HG03342 (cell line): Measurements from ENCODE around the gene C17orf75.
"Not testable (repeated sequence)": the region's sequence is repeated elsewhere in the genome, so short reads cannot be mapped to it uniquely, and the experiment has no call there.

ENCODE experiments used
- ATAC-seq: cut with Tn5 transposase; IDR thresholded peaks from one replicate; pipeline ENCODE4 v1.9.1; 2021; ENCODE audit warnings: mild to moderate bottlenecking, moderate library complexity; ENCODE audit not compliant: unreplicated experiment

Gene C17orf75

DNA sequence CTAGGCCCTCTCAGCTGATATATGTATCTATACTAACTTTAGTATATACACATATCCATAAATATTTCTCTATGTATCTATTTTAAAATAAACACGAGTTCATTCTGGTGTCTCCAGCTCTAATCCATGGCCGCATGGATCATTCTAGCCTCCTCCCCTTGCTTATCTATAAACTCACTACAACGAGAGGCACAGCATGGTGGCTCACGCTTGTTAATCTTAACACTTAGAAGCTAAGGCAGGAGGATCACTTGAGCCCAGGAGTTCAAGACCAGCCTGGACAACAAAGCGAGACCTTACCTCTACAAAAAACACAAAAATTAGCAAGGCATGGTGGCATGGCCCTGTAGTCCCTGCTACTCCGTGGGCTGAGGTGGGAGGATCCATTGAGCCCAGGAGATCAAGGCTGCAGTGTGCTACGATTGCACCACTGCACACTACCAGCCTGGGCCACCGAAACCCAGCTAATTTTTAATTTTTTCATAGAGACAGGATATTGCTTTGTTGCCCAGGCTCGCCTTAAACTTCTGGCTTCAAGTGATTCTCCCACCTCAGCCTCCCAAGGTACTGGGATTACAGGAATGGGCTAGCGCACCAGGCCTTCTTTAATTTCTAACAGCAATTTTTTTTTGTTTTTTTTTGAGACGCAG, 4.1 kb upstream of the C17orf75 start:
- ATAC-seq, result no peak

DNA sequence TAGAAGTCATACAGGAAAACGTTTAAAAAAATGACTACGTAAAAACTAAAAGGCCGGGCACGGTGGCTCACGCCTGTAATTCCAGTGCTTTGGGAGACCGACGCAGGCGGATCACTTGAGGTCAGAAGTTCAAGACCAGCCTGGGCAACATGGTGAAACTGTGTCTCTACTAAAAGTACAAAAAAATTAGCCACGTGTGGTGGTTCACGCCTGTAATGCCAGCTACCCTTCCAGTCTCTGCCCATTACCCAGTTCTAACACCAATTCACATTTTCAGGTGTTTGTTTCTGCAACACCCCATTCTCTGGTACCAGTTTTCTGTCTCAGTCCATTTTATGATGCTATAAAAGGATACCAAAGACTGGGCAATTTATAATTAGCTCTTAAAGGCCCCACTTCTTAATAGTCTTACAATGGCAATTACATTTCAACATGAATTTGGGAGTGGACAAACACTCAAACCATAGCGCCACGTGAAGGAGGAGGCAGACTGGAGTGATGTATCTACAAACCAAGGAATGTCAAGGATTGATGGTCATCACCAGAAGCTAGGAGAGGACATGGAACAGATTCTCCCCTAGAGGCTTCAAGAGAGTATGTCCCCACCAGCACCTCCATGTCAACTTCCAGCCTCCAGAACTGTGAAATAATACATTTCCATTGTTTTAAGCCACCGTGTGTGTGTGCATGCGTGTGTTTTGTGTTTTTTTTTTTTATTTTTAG, 791 bp upstream of the C17orf75 start:
- no peak for ATAC-seq

DNA sequence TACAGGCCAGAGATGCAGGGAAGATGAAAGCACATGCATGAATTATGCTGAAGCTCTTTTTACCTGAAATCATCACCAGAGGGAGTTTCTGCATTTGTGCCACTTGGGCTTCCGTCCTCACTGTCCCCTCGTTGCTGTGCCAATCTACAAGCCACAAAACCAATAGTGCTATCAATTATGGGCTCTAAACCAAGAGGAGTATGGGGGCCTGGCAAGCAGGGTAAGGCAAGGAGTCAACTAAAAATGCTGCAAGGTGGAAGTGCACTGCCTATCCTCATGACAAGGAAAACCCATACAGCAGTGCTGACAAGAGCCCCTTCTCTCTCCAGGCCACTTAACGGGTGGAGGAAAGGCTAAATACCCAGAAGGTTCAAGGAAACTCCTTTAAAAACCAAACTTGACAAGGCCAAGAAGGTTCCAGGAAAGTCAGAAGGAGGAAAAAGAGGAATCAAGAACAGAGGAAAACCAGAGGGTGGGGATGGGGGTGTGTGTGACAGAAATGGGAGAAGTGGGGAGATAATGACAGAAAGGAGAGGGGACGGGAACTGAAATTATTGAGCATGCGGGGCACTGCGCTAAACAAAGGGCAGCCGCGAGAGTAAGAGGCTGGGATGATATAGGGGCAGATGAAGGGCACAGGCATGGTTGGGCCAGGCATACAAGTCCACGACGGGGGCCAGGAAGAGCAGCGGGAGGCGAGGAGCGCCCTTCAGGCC, 674 bp downstream of the C17orf75 start:
- no peak for ATAC-seq

DNA sequence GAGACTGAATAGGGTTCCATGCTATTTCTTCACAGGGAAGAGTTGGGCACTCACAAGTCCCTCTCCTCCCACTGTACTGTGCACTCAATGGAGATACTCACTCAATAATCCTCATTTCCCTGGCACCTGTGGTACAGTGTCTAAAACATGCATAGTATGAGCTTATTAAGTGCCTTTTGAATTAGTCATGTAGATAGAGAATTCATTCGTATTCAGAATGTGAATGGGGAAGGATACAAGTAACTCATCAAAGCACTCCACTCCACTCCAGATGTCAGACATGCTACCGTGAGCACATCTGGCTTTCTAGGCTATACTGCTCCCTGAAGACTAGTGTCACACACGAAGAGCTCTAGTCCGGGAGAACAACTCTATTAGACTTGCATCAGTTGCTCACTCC, 6.3 kb downstream of the C17orf75 start:
- no peak for ATAC-seq

DNA sequence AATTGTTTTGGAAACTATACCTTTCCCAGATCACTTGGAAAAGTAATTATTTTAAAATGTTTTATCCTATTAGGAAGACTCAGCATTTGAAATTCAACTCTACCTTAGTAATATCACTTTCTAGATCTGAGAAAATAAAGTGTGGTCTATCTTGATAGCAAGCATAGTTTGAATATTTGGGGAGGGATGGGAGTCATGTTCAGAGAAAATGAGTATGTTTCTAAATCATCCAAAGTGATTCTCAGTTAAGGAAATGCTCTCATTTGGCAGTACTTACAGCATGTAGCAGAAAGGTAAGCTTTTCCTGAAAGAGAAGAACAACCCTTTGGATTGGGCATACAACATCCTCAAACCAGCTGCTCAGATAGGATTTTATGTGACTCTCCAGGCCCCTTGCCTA, 6.9 kb downstream of the C17orf75 start:
- ATAC-seq, result no peak

DNA sequence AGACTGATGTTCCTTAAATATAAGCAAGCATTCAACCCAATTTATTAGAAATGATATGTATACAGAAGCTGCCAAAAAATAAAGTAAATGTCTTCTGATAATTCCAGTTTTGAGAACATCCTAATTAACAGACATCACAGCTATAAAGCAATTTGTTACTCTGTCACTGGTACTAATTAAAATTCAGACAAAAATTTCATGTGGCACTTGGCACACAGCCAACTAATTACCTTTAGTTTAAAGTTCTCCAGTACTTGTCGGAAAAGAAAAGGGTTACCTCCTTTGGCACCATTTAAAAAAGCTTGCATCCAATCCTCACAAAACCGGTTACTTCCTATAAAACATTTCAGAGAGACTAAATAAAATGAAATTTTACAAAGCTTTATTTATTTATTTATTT, 8.8 kb downstream of the C17orf75 start:
- no peak for ATAC-seq

DNA sequence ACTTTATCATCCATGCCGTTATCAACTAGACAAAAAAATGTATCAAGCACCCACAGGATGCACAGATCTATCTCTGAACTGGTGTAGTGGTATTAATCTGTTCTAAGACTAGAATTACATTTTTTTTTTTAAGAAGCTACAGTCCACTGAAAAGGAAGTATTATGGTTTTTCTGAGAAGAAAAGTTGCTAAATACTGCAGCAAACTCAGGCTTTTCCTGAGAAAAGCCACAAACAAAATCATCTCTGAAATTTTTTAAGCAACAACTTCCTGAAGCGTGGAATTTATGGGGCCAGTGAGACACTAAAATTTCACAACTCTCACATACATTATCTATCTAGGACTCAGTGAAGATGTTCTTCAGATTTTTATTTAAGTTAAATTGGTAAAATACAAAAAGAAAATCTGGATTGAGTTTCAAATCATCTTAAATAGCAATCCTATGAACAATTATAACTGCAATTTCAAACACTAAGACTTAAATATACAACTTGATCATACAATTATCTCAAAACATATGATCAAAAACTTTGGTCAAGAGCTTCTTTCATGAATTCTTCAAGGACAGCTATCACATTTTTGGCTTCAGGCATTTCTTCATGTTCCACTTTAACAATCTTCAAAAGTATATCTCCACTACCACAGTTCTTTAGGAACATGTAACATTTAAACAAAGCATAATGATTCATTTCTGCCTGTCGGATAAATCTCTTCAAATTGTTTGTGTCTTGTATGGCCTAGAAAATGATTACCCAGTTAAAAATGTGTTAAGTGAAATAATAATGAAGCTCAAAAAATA, 10.5 kb downstream of the C17orf75 start:
- ATAC-seq, result no peak

DNA sequence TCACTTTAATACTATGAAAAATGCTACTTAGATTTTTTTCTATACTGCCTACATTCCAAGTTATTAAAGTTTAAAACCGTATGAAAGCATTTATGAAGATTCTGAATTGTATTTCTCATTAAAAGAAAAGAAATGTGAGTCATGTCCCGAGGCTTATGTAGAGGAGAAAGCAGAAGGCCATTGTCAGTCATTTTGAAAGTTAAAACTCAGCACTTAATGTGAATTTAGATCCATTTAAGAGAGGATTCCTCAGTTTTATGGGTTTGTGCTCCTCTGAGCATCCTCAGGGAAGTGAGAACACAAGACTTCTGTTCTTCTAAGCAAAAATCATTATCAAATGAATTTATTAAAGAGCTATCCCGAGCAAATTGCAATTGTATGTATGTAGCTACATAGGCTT, 11.8 kb downstream of the C17orf75 start:
- ATAC-seq, result no peak

DNA sequence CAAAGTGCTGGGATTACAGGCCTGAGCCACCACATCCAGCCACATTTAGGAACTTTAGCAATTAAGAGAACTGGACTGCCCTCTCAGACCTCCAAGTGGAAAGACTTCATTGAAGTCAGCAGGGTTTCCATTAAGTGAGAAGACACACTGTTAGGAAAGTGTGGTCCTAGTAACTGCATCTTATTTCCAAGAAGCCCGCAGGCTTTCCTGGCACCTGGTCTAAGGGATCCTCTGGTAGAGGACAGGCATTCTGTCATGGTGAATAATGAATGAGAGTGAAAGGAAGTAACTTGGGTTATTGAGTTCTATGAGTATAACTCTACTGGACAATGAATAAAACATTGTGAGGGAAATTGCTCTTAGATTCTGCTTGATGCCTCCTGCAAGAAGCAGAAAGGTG, 14.1 kb downstream of the C17orf75 start:
- ATAC-seq, result no peak

DNA sequence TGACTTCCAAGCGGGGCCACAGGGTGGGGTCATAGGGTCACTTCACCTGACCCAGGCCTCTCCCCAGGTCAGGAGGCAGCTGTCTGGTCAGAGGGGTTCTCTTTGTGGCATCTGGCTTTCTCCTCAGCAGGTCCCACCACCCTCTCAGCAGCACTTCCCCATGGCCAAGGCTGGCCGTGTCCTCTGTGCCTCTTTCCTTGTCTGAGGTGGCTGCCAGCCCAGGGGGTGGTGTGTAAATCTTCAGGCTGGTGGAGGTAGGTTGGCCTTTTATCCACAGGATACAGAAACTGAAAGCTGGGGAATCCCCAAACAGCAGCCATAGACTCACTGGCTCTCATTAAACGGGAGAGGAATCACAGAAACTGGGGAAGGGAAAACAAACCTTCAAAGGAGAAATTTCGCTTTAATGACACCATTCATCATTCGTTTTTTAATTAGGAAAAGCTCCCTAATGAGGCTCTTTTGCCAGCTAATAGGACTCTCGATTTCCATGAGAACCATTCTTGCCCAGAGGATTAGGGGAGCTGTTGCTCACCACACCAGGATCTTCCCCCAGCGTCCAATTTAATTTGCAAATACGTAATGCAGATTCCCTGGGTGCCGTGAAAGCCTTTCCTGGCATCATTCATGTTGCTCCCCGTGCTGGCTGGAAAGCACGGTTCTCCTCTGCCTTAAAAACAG, 18.0 kb downstream of the C17orf75 start:
- ATAC-seq, result no peak

DNA sequence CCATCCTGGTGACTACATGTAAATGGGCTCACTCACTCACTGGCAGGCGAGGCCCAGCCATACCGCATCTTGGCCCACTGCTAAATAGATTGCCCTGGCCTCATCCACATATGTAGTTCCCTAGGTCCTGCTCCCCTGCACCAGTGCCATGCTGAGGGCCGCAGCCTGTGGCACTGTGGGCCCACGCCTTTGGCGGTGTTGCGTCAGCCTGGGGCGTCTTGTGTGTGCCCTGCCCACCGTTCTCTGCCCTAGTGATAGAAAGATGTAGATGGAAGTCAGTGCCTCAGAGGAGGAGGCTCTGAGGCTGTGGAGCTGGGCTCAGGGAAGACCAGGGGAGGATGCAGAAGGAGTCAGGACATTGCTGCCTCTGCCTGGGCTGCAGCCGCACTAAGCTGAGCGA, 18.9 kb downstream of the C17orf75 start:
- ATAC-seq, result no peak

DNA sequence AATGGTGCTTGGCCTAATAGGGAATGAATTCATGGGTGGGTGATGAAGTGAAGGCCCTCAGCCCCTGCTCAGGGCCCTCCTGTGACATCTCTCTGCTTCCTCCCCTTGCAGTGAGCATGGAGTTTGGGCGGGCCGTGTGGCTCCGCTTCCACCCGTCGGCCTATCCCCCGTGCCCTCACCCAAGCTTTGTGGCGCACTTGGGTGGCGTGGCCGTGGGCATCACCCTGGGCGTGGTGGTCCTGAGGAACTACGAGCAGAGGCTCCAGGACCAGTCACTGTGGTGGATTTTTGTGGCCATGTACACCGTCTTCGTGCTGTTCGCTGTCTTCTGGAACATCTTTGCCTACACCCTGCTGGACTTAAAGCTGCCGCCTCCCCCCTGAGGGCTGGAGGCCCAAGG, 21.1 kb downstream of the C17orf75 start:
- no peak for ATAC-seq

DNA sequence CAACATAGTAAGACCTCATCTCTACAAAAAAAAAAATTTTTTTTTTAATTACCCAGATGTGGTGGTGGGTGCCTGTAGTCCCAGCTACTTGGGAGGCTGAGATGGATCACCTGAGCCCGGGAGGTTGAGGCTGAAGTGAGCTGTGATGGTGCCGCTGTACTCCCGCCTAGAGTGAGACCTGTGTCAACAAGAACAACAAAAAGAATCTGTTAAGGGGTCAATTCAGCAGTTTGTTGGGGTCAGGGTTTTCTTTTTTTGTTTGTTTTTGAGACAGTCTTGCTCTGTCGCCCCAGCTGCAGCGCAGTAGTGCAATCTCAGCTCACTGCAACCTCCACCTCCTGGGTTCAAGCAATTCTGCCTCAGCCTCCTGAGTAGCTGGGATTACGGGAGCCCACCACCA, 21.9 kb downstream of the C17orf75 start:
- not testable (repeated sequence) for ATAC-seq

DNA sequence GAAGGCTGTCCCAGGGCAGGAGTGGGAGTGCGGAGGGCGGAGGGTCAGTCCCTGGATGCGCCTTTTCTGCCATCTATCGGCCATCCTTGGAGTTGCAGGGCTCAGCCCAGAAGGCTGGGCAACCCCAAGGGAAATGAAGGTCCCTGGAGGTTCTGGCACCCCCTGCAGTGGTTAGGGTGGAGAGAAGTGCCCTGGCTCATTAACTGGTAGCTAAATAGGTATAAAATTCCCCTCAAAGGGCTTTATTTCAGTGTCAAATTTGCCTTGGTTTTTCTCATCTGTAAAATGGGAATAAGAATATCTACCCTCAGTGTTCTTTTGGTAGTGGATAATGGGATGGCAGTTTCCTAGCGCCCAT, 22.4 kb downstream of the C17orf75 start:
- ATAC-seq, result no peak

DNA sequence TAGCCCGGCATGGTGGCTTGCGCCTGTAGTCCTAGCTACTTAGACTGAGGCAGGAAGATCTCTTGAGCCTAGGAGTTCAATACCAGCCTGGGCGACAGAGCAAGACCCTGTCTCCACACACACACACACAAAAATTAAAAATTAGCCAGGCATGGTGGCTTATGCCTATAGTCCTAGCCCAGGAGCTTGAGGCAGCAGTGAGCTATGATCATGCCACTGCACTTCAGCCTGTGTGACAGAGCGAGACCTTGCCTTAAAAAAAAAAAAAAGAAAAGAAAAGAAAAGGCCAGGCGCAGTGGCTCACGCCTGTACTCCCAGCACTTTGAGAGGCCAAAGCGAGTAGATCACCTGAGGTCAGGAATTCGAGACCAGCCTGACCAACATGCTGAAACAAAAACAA, 23.9 kb downstream of the C17orf75 start:
- ATAC-seq, result no peak

DNA sequence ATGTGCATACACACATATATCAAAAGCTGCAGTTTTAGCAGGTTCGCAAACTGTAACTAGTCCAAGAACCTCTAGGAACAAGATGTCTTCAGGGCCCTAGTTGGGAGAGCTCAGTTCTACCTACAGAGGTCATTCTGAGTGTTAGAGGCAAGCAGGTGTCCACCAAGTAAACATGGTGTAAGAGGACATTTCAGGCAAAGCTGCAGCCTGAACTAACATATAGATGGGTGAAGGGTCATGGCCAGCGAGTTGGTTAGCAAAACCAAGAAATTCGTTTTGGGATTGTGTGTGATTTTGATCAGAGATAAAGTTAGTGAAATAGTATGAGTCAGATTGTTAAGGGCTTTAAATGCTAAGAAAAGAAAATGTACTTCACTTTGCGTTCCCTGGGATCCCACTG, 24.6 kb downstream of the C17orf75 start:
- no peak for ATAC-seq

DNA sequence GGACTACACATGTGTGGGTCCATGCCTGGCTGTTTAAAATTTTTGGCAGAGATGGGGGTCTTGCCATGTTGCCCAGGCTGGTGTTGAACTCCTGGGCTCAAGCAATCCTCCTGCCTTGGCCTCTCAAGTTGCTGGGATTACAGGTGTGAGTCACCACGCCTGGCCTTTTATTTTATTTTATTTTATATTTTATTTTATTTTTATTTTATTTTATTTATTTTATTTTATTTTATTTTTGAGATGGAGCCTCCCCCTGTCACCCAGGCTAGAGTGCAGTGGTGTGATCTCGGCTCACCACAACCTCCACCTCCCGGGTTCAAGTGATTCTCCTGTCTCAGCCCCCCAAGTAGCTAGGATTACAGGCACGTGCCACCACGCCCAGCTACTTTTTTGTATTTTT, 25.3 kb downstream of the C17orf75 start:
- not testable (repeated sequence) for ATAC-seq

DNA sequence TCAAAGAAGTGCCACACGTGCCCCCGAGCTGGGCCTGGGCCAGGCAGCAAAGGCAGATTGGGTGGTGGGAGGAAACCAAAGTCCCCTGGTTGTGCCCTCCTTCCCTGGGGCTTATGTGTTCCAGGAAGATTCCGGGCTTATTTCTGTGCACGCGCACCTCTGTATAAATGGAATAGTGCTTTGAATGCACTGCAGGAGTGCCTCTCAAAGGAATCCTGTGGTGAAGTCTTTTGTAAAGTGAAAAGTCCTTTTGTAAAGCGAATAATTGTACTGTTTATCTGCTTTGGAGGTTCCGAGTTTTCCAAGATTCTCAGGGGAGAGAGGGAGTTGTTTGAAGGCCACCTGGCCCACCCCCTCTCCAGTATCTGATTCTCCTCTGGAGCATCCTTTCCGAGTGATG, 26.8 kb downstream of the C17orf75 start:
- no peak for ATAC-seq

DNA sequence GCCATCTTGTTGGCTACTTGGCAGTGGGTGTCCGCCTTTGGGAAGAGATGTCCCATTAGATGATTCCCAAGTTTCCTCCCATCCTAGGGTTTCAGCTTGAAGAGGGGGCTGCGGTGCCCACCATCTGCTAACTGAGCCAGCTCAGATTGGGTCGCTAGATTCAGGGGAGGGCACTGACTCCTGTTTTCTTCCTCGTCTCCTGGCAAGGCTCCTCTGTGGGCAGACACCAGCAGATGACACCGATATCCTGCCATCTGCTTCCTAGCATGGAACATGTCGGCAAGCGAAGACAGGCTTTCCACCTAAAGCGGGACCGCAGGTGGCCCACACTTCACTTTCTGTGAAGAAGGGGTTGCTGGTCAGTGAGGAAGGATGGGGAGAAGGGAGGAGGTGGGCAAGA, 27.3 kb downstream of the C17orf75 start:
- no peak for ATAC-seq

DNA sequence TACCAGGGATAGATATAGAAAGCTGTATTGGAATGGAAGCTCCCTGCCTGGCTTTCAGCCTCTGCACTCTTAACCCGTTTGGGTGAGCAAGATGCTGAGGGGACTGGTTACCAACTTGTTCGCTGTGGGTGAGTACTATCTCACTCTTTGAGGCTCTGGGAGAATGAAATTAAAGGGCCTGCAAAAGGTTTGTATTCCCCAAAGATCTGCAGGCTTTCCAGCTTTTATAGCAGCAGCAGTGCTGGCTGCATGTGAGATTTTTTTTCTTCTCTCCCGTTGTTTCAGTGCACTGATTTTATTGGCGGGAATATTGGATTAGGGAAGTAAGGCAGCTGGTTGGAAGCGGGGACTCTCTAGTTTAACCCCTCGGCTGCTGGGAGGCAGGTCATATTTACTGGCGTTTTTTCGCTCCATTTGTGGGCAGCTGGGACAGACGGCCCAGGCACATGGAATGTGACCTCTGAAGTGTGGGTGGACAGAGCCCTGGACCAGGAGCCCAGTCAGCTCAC, 30.9 kb downstream of the C17orf75 start:
- no peak for ATAC-seq

DNA sequence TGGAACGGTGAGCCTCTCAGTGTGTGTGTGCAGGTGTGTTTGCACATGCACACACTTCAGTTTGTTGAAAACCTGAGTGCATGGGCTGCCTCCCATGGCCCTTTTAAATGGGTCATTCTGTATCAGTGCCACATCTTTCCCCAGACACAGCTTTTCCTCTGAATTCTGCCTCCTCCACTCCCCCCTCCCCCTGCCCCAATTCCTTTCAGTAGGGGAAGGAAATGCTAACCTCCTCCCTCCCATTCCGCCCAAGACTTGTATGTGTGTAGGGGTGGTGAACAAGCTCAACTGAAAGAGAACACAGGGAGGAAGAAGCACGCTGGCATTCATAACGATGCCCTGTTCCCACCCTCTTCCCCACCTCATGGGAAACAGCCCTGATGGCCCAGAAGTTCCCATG, 34.3 kb downstream of the C17orf75 start:
- no peak for ATAC-seq
